ENCODE results near the gene LYSMD1.

Gene LYSMD1

DNA sequence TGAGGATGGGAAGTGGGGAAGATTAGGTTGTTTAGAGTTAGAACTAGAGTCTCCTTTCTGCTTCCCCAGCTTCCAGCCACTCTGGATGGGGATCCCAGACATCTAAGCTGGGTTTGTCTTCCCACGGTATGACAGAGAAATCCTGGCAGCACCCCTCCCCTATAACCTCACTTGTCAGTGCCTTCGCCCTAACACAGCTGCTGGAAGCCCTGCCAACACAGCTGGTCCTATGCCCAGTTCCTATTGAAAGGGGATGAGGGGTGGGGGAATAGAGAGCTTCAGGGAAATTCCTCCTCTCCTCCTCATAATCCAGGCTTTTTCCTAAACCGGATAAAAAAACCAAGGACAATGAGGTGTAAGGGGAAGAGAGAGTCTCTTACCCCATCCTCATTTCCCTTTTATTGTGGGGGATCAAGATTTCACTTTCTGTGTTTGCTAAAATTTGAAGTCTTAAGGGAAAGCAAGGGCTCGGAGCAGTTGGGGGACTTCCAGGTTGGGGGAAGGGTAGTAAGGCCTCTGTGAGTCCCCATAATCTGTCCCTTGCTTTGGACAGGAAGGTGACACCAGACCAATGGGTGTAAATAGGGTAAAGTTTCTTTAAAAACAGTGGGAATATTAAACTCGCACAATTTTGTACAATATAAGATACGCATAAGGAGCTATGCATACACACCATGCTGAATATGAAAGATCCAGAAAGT lies 9.5 kb upstream of the LYSMD1 start:
- DNase-seq: no peak

DNA sequence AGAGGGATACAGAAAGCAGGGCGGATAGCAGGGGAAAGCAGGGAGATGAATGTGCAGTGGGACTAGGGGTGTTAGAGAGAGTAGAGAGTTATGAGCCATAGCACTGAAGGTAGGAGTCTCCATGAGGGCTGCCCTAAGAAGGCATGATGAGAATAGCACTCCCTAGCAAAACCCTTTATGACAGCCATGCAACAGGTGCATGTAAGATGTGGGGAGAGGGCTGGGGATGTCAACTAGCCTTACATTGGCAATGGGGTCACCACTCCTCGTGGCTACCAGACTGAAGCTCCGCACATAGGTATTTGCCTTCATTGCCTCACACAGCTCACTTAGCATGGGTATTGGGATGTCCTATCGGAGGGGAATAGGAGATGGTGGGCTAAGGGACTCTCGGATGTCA lies 5.5 kb upstream of the LYSMD1 start:
- DNase-seq: no peak

DNA sequence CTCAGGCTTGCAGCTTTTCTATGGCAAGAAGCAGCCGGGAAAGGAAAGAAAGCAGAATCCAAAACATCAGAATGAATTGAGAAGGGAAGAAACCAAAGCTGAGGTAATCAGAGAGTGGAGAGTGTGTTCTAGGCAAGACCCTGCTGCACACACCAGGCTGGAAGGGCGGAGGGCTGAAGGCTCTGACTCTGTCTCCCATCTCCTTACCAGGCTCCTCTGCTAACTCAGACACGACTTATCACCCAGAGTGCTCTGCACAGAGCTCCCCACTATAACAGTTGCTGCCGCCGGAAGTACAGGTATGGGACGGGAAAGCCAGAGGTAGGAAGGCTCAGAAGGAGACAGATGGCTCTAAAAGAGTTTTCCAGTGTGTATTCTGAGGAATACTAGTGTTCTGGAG lies 1.4 kb upstream of the LYSMD1 start:
- no peak for DNase-seq

DNA sequence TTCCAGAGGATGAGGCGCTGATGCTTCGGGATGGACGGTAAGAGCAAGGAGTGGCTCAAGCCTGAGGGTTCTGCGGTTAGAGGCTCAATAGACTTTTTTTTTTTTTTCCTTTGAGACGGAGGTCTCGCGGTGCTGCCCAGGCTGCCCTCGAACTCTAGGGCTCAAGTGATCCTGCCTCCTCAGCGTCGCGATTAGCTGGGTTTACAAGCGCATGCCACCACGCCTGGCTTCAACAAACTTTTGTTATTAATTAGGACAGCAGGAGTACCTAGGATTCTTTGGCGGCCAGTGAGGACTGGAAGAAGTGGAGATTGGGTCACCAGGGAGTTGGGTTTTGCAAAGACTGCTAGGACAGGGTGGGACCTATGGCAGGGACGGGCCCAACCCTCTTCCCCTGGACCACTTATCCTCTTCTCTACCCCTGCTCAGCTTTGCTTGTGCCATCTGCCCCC lies 829 bp upstream of the LYSMD1 start:
- no peak for DNase-seq

DNA sequence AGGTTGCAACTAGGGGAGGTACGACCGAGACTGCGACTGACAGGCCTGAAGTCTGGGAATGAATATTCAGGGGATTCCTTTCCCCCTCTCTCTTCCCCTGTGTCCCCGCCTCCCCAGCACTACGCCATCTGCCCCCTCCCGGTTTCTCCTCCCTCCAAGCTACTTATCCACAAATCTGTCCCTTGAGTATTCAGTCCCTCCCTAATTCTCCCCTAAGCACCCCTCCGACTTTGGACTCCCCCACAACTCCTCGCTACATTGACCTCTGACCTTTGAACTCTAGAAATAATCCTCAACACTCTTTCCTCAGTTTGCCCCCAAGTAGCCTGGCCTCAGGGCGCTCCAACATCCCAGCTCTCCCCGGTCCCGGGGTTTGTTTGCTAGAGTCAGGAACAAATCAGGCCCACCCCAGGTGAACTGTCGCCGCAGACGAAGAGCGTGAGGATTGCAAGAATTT lies 393 bp downstream of the LYSMD1 start:
- peak; percentile 23 for DNase-seq

DNA sequence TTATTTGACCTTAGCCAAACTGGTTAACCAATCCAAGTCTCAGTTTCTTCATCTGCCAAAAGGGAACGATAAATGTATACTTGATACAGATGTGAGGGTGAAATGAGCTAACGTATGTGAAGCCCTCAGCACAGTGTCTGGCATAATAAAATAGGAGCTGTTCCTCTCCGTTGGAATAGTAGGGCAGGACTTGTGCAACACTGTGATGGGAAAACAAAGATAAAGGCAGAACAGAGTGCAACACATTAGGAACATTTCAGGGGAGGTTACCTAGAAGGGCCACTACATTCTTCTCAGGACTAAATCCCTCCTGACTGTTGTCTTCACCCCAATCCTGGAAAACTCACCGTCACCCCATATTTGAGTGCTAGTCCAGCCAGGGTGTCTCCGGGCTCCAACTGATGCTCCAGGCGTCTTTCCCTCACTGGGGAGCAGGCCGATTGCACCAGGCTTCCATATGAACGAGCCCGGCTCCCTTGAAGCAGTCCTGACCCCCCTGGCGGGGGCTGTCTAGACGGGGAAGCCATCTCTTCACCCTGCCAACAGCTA lies 896 bp downstream of the LYSMD1 start:
- DNase-seq: no peak

DNA sequence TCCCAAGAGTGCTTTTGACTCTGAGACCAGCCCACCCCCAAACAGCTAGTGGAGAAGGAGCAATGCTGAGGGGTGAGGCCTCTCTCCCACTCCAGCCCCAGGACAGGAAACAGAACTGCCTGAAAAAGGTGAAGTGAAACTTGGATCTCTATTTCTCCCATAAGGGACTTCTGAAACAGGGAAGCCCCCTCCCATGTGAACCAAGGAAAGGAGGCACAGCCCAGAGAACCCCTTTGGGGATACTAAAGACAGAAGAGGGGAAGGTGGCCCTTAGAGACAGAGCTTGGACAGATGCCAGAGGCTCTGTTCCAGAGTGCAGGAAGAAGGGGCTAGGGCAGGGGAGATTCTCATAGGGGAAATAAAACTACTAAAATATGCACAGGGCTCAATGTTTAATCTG lies 6.3 kb downstream of the LYSMD1 start:
- DNase-seq: no peak

DNA sequence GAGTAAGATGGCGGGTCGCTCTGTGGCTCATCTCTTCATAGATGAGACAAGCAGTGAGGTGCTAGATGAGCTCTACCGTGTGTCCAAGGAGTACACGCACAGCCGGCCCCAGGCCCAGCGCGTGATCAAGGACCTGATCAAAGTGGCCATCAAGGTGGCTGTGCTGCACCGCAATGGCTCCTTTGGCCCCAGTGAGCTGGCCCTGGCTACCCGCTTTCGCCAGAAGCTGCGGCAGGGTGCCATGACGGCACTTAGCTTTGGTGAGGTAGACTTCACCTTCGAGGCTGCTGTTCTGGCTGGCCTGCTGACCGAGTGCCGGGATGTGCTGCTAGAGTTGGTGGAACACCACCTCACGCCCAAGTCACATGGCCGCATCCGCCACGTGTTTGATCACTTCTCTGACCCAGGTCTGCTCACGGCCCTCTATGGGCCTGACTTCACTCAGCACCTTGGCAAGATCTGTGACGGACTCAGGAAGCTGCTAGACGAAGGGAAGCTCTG lies 6.9 kb downstream of the LYSMD1 start:
- no peak for DNase-seq

DNA sequence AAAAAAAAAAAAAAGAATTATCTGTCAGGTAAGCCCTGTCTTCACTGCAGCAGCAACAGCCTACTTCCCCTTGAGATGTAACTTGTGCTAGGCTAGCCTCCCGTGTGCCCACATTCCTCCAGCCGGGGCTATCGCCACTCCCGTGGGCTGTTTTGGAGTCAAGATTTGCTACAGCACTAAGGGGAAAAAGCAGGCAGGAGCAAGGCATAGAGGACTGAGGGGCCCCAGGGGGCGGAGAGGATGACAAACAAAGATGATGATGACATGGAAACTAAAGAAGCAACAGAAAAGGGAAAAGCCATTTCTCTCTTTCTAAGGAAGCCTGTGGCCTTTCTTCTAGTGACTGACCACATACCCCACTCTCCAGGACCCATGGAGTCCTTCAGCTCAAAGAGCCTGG lies 7.4 kb downstream of the LYSMD1 start:
- DNase-seq: no peak

DNA sequence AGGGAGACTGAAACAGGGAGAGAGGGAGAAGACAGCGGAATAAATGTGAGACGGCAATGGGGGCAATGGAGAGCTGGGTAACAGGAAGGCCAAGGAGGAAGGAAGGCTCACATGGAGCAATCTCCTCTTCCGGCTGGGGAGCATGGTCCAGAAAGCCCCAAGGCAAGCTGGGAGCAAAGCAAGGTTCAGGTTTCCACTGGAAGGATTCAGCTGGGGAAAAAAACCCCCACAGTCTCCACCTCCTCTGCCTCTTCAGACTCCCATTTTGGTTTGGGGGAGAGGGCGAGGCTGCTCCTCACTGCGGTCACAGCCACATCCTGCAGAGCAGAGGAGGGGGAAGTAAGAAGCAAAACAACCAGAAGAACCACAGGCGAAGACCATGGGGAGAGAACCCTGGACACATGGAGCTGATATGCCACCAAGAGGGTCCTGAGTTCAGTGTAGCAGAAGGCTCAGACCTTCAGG lies 8.6 kb downstream of the LYSMD1 start:
- no peak for DNase-seq

DNA sequence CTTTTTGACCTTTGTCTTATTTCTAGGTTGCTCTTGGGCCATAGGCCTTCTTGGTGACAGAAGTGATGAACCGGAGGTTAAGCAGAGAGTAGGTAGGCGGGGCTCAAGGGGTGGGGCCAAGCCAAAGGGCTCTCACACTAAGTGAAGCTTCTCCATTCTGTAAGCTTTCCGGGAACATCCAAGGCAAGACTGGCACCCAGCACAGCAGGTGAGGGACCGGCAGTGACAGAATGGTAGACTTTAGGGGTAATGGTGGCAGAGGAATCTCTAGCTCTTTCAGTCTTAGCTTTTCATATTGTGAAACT lies 9.2 kb downstream of the LYSMD1 start, which contains the start of gene TNFAIP8L2:
Gene TNFAIP8L2, plus strand, starts transcription at position 135 of the 305 bp plus-strand sequence. CDS start 2,049 bp downstream, outside the sequence.
- DNase-seq: no peak

DNA sequence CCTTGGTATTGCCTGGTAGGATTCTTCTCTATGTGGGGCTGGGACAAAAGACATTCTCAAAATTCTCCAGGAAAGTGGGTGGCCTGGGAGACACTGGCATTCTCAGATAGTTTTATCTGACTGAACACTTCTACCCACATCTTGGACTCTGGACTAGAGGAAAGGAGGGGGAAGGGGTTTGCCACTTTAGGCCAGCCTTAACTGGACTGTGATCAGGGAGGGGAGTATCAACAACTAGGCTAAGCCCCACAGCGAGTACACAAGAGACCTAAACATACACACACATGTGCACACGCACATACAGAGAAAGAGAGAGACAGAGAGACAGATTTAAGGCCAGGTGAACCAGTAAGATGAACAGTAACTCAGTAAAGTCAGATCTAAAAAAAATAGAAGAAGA lies 18.0 kb downstream of the LYSMD1 start:
- DNase-seq: no peak

DNA sequence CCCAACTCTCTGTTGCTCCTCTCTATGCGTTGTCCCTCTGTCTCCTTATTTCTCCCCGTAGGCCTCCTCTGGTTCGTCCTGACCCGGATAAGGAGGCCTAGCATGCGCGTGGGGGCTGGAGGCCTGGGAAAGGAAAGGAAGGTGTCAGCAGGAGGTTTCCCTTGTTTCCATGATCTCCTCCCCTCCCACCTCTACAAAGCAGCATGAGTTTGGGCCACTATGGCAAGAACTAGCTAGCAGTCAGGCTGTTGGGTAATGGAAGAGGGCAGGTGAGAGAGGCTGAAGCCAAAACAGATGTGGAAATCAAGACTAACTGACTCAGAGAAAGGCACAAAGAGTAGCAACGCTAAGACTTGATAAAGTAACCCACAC lies 18.6 kb downstream of the LYSMD1 start:
- no peak for DNase-seq

DNA sequence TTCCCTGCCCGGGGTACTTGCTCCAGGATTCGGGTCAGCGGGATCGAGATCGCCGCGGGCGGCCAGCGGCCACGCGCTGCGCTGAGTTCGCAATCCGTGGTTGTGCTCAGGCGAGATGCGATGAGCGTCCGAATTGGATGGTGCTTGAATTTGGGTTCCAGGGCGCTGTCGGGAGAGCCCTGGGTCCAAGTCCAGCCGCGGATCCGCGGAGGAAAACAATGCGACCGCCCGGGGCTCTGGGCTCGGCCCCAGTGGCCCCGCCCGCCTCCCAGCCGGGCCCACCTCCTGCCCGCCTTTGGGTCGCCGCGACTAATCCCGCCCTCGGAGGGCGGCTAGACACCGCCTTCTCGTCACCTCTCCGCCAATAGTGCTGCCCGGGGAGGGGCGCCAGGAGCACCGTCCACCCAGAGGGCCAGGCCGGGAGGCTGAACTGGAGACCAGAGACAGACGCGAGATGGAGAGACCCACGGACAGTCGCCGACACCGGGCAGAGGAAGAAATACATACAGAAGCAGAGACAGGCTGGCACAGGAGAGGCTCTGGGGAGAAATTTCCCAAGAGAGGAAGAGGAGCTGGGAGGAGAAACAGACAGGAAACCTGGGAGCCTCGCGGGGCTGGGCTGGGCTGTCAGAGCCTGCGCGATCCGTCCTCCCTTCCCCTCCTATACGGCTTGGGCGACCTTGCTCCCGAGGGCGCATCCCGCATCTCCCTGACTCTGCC lies 19.1 kb downstream of the LYSMD1 start, which contains the start of gene SEMA6C:
Gene SEMA6C, minus strand, starts transcription at position 220 of the 720 bp plus-strand sequence. CDS start 4,010 bp downstream, outside the sequence.
- peak; percentile 86 for DNase-seq

DNA sequence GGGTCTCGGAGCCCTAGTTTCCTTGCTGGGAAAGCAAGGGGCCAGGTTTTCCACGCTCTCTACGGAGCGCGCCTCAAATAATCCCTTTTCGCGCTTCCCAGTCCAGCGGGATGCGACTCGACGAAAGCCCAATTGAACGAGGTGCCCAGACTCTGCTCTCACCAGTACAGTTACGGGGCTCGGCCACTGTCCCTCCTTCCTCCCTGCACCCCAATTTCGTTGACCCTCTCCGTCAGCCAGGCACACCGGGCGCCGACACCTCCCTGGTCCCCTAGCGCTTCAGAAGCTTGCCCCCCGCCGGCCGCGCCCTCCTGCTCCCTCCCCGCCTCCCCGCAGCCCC lies 19.7 kb downstream of the LYSMD1 start:
- DNase-seq: no peak

DNA sequence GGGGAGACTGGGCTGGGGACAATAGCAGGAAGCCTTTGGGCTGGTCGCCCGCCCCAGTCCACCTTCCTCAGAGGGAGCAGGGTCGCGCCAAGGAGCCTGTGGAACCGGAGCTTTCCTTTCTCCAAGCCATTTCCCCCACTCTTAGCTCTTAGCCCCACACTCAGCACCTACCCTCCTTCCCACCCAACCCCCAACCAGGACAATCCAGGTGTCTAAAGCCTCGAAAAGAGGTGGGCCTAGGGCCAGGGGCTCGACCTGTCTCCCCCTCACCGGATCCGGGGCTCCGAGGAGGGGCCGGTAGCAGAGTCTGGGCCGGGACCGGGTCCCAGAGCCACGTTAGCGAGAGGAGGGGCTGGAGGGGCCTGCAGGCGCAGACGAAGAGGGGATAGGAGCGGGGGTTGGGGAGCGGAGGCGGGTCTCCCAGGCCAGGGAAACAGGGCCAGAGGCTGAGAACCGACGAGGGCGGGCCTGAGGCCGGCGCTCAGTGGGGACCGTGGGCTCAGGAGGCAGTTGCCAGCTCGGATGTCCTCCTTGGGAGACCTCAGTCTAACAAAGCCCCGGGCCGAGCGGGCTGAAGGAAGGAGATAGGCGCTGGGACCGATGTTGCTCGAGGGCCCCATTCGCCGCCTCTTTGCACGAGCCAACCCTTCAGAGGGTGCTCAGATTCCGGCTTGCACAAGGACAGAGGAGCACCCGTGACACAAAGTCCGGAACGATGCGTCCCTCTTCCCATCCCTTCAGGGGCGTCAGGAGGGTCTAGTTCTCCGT lies 20.2 kb downstream of the LYSMD1 start:
- no peak for DNase-seq

DNA sequence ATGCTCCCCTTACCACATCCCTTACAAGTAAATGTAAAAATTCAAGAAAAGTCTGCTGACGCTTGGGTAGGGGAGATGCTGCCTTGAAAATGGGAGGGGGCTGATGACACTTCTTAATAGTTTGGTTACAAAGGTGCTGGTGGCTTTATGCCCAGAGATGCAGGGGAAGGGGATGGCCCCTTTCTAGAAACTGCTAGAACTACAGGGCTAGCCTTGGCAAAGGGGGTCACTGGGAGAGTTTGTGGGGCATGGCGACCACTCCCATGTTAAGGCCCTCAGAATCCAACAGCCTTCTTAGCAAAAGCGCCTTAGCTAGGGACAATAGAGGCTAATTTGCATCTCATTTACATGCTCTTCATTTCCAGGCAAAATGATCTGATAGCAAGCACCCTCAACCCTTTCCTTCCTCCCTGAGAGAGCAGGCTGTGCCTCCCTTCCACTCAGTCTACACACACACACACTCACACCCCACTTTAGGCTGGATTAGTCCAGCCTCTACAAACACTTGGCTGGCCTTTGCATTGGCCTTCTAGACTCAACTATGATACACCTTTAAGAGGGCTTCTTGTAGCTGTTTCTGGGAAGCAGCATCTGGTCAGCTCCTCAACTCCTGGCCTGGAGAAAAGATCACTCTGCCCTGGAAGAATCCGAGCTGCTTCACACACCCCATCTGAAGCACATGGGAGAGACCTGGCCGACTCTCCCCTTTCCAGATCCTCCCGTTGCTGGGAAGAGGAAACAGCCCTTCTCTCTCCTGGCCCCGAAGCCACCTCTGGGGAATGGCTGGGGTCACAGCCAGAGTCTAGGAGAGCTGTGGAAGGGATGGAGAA lies 21.0 kb downstream of the LYSMD1 start:
- no peak for DNase-seq

DNA sequence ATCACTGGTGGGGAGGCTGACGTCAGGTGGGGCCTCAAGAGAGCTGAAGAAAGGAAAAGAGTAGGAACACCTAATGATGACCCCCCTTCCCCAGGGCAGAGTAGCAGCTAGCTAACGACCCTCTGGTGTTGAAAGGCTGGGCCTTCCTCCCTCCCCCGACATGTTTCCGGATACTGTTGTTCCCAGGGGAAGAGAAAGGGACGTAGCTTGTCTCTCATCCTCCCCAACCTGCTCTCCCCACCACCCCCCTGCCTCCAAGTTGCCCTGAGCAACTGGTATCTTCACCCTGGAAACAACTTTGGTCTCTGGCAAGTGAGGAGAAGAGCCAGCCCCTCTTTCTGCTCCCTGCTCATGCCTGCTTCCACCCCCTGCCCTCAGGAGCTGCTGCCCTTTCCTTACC lies 21.7 kb downstream of the LYSMD1 start:
- no peak for DNase-seq

DNA sequence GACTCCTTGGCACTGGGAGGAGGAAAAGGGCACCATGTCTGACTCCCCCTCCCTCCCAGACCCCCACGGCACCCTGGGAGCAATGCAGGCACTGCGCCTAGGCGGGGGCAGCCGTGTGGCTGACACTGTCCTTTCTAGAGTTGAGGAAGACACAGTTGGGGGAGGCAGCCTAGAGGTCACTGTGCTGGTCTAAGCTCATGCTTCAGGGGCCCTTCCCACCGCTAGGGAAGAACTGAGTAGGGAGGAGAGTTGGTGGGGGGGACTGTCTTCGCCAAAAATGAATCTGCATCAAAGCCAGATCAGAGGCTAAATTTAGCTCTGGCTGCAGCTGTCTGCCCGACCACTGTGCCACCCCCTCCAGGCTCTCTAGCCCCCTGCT lies 22.7 kb downstream of the LYSMD1 start:
- DNase-seq: no peak

DNA sequence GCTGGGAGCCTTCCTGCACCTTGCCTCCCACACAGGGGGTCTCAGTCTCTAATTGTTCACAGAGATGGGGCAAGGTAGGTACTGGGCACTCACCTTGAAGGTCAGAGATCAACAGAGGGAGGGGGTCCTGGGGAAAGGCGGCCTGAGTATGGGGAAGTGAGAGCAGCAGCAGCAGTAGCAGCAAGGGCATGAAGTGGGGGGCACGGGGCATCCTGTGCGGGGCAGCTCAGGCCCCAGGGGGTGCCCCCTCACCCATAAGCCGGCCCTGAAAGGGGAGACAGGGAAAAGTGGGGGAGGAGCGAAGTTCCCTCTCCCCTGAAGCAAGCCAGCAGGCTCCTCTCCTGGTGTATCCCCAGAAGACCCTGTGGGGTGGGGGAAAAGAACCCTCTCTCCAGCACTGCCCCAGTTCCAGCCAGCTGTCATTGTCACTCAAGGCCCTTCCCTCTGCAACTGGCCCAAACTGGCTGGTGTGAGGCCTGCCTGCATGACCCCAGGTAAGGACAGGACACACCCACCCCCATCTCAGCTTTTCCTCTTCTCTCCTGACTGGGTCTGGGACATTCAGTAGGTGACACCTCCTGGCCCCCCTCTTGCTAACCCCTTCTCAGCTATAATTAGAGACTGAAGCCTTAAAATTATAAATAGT lies 23.2 kb downstream of the LYSMD1 start:
- no peak for DNase-seq

DNA sequence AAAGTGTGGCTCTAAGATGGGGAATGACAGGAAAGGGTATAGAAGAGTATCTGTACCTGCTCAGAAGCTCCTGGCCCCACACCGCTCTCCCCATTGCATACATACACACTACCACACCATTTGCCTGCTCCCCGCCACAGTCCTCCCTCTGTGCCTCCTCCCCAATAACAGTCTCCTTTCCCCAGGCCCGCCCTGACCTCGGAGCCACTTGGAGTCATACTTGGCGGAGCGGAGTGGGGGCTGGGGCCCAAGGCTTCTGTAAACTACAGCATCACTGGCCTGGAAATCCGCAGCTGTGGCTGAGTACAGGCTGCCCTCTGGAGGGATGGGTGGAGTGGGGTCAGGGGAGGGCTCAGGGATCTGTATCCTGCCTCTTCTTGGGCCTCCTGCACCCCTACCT lies 27.9 kb downstream of the LYSMD1 start:
- DNase-seq: no peak
